NOMO-1 (cell line): ENCODE data around the gene FIBIN.
"Not testable (repeated sequence)": the region's sequence is repeated elsewhere in the genome, so short reads cannot be mapped to it uniquely, and the experiment has no call there.

Source experiments
- DNase-seq, 2 experiments: peaks; one replicate each; lab custom pipeline; 2025; ENCODE audit not compliant: unreplicated experiment in 2 of 2; lab: John Stamatoyannopoulos, UW

Gene FIBIN

DNA sequence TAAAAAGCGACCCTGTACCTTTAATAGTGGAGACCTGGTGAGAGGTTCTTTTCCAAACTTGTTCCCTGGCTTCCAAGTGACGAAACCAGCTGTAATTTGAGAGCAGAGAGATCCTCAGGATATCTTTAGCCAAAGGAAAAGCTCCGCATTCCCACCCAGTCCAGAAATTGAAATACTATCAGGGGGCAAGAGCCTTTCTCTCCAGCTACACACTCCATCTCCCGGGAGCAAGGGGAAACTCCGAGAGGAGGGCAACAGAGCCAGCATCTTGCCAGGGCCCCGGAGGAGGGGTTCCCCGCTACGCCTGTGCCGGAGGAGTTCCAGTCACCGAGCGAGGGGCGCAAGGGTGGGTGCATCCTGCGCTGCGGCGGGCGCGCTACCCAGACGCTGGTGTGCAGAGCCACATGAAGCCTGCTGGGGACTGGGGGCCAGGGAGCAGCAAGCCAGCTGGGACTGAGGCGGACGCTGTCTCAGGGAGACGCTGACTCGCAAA lies at the start of gene FIBIN:
Gene FIBIN (plus strand): TSS at position 148 of the 493 bp plus-strand sequence. CDS start 415 bp downstream, outside the sequence.
- DNase-seq: no peak

DNA sequence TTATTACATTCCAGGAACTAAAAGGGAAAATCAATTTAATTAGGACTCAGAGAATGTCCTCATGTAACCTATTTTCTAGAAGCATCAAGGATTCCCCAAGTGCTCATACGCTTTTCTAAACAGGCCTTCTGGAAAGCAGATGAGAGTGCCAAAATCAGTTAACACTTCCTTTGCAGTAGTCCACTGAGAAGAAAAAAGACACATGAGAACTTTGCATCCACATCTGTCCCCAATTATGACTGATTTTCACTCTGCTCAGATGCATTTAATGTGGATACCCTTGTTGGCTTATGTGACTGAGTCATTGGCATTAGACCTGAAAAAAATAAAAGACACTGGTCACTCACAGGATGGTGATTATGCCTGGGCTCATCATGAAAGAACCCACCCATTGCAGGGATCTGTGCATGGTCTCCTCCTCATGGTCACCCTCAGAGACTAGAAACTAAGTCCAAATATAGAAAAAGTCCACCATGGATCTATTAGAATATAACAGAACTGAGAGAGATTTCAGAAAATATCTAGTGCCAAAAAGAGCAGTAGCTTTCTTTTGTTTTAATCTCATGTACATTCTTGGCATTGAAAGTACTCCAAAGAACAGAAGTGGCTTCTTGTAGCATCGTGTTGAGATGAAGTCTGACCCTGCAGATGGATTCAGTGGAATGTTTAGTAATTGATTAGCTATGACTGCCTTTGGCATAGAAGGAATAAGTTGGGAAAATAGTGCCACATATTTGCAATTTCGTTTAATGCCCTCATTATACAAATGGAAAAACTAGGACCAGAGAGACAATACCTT lies 48.8 kb upstream of the FIBIN start:
- no peak for DNase-seq

DNA sequence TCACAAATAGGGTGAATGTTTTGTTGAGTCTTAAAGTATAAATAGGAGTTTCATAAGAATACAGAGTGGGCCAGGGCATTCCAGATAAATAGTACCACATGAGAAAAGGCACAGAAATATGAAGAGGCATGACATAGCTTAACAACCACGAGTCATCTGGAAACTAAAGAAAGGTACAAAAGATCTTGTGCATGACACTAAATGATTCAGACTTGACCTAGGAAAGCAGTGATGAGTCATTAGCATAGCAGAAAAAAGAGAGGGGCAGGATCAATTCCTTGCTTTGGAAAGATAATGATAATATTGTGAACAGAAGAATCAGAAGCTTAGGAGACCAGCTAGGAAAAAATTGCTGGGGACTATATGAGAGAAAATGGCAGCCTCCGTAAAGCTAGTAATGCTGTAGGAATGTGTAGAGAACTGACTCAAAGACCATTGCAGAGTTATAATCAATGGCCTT lies 47.6 kb upstream of the FIBIN start:
- no peak for DNase-seq

DNA sequence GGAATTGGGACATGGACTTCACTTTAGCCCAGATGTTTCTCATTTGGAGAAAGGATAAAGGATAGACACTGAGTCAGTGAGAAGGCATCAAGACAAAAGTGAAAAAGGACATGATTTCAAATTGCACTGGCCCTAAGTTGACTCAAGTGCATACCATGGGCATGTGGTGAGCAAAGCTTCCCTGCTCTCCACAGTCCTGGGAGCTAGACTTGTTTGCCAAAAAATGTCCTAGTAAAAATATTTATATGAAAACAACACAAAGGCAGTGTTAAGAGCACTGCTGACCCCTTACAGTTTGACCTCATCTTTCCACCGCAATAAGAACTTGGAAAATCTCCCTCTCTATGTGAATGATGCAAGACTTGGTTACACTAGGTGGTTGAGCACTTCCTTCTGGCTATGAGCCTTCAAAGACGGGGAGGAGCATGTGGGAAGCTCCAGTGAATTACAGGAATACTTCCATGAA lies 46.5 kb upstream of the FIBIN start:
- DNase-seq: no peak

DNA sequence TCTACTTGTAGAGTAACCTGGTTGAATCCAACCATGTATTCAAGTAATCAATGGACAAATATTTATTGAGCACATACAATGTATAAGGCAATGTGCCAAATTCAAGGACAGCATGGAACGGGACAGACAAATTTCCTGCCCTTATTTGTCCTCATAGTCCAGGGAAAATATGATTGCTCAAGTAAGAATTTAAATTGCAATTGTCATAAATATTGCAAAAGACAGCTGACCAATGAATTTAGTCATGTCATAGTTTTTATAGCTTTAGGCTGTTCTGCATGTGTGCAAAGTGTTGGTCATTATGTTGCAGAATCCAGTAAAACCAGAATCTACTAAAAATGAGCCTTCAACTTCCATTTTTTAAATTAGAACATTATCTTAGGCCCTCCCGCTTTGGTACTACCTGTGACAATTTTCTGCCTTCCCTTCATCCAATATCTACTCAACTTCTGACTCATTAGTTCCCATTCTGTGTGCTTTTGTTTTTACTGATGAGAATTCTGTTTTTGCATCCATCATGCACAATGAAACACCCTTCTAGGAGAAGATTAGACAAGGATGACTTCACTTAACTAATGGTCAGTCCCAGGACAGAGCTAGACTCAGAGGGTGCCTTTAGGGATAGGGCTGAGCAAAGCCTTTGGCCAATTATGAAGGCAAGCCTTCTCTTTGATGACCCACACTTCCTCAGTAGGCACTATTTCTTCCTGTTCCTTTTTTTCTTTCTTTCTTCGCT lies 45.8 kb upstream of the FIBIN start:
- no peak for DNase-seq

DNA sequence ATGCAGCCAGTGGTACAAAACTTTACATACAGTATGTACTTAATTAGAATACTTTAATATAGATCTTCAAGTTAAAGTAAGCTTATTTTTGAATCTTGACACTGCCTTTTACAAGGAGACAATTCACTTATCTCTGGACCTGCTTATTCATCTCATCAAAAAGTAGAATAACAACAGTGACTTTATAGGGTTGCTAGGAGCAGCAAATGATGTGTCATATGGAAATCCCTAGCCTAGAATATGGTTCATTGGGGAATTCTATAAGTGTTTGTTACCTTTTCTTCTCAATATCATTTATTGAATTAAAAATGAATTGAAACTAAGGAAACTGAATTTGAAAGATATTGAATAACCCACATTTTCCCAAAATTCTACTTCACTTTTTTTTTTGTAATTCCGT lies 45.0 kb upstream of the FIBIN start:
- DNase-seq: no peak

DNA sequence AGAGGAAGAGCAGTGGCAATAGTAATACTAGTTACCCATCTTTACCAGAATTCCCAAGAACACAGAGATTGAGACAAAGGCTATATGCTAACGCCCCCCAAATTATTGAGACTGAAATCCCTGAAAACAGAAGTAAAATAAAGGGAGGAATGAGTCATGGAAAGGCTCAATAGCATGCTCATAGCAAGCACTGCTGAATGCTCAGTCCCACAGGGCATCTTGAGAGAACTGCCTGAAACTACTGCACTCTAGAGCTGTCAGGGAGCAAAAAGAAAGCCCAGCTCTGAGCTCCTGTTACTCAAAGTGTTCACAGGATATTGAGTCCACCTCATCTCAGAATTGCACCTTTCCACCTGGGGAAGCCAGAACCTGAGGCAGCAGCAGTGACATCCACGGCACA lies 44.1 kb upstream of the FIBIN start:
- DNase-seq: no peak

DNA sequence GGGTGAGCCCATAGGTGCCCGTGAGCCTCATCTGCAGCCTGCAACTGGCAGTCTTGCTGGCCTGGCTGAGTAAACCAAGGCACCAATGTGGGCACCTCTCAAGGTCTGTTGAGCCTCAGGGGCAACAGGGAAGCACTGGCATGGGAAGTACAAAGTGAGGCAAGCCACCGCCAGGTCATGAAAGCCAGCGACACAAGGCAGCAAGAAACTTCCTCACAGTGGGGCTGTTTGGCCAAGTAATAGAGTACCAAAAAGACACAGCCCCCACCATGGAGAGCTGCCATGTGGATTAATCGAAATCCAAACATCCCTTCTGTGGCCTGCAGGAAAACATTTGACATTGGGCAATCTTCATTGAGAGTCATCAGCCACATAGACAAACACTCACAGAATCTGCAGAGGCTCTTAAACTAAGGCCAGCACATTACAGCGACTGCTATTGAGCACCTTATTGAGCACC lies 43.6 kb upstream of the FIBIN start:
- no peak for DNase-seq

DNA sequence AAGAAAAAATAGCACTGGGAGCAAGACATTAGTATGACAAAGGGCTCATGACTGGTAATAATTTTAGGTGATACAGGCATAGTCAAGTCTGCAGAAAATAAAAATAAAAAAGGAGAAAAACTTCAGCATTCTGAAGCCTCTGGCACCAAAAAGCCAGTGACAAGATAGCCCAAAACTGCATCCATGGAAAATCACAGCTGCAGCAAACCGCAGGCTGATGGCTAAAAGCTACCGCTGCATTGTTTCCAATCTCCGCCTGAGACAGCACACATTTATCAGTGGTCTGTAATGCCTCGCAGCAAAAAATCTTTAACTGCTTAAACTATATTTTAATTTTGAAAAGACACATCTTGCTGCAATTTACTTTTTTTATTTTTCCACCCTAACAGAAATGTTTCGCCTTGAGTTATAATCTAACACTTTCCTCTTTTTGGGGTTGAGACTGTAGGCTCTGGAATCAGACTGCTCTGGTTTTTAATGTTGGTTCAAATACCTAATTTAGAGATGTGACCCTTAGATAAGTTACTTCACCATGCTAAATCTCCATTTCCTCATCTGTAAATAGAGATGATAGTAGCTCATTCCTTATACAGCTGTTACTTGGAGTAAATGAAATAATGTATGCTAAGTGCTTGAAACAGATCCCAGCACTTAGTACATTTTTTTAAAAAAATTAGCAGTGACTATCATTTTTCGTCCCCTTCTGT lies 42.0 kb upstream of the FIBIN start:
- DNase-seq: no peak

DNA sequence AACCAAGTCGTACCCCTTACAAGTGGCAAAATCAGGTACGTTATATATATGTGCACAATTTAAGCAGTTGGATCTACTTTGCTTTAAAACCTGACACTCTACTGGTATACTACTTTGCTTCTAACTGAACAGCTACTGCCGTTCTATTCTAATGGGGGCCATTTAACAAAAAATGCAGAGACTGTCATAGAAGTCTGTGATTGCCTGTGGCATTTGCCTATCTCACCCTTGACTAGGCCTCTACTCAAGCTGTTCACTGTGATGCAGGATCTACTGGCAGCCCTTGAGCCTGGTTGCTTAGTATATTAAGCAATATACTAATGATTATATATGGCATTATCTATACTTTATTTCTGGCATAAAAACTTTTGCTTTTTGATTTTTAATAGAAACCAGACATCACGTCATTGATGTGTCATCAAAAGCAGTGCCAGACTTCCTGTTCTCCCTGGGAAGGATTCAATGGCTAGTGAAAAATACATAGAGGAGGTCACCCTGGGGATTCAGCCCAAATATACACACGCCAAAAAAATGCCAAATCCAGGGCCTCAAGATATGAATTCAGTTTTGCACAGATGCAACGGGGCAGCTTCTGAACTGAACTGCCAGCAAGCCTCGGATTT lies 40.0 kb upstream of the FIBIN start:
- no peak for DNase-seq

DNA sequence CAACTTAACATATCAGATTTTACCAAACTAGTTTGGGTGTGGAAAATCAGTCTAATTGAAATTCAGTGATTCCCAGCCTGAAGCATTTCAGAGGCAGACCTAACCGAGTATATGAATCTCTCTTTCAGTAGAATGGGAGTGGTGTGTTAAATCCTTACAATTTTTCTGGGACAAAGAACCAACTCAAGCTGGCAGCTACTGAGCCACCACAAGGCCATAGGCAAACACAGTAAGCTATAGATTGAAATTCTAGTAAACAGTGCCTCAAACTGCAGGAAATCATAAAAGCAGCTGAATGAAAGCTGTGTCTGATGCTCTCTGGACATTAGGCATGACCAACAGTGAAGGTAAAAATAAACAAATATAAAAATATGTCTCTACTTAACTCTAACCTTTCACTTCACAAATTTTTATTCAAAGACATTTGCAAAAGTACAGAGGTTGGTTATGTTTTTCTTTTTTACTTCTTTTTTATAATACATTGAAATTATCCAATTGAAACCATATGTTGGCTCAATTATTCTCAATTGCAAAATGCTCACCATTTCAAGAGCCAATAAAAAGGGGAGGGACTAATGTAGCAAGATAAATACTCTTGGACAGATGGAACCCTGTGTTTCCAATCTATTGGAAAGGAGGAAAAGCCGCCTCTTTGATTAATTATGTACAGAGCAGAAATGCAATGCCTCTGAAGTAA lies 35.8 kb upstream of the FIBIN start:
- DNase-seq: no peak

DNA sequence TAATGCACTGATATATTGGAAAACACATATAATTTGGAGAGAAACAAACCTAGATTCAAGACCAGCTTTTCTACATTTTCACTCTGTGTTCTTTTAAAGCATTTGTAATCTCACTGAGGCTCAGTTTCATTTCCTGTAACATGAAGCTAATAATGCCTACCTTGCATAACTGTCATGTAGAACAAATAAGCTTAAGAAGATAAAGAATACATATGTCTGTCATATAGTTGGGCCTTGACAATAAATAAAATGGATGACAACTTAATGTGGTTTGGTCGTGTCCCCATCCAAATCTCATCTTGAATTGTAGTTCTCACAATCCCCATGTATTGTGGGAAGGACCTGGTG lies 35.2 kb upstream of the FIBIN start:
- DNase-seq: no peak

DNA sequence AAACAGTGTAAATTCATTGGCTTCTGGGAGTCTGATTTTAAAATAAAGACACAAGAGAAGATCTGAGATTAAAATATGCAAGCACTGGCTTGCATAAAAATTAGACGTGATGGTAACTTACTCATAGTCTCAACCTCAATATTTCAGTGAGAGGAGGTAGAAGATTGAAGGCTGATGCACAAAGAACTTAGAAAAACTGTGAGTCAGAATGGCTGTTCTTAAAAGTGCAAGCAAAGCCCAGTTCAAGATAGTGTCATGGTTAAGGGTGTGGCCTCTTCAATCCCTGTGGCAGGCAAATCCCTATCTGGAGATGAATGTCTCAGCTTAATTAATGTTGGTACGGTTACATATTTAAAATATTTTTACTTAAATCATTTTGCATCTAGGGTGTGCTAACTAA lies 33.6 kb upstream of the FIBIN start:
- DNase-seq: no peak

DNA sequence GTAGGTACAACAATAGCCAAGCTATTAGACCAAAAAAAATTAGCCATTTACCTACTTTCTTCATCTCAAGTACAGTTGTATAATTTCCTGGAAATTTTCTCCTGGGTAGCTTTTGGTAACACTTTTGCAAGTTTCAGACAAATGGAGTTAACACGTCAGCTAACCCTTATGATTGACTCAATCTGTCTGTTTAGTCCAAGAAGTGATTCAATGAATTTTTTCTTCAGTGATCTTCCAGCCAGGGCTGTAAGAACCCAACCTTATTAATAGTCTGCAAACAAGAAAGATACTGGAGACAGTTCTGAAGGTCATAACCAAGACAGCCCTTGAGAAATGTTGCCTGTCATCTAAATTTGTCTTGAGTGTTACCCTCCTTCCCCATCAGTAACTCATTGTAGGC lies 30.1 kb upstream of the FIBIN start:
- DNase-seq: no peak

DNA sequence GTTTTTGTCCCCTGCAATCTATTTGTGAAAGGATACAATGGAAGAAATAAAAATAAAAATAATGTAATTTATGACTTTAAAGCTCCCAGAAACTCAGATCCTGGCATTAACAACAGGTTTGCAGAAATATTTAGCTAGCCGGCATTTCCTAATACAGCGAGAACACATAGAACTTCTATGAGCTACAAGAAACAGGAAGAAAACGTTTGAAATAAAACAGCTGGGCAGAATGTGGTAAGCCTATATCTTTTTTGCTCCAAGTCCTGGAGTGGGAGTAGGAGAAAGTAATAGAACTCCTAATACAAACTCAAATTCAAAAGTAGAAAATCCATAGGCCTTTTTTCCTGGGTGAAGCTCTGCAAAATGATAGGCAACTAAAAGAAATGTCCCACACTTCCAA lies 29.6 kb upstream of the FIBIN start:
- no peak for DNase-seq

DNA sequence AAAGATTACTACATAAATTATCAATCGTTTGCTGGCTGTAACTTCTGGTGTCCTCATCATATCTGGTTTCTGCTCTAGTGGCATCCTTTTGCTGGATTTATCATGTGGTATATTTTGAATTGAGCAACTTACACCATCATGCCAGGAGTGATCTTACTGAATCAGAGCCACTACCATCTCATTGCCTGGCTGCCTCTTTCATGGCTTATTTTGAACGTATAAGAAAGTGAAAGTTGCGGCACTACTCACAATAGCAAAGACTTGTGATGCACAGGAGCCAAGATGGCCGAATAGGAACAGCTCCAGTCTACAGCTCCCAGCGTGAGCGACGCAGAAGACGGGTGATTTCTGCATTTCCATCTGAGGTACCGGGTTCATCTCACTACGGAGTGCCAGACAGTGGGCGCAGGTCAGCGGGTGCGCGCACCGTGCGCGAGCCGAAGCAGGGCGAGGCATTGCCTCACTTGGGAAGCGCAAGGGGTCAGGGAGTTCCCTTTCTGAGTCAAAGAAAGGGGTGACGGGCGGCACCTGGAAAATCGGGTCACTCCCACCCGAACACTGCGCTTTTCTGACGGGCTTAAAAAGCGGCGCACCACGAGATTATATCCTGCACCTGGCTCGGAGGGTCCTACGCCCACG lies 28.9 kb upstream of the FIBIN start:
- DNase-seq: not testable (repeated sequence)

DNA sequence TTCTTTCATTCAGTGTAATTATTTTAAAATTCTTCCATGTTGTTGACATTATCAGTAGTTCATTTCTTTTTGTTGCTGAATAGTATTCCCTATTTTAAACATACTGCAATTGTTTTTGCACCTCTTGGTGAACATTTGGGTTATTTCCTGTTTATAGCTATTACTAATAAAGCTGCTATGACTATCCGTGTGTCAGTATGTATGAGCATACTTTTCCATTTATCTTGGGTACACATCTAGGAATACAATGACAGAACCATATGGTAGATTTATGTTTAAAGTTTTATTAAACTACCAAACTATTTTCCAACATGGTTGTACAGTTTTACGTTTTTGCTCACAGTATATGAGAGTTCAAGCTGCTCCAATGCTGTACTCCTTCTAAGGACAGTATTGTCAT lies 22.0 kb upstream of the FIBIN start:
- DNase-seq: no peak

DNA sequence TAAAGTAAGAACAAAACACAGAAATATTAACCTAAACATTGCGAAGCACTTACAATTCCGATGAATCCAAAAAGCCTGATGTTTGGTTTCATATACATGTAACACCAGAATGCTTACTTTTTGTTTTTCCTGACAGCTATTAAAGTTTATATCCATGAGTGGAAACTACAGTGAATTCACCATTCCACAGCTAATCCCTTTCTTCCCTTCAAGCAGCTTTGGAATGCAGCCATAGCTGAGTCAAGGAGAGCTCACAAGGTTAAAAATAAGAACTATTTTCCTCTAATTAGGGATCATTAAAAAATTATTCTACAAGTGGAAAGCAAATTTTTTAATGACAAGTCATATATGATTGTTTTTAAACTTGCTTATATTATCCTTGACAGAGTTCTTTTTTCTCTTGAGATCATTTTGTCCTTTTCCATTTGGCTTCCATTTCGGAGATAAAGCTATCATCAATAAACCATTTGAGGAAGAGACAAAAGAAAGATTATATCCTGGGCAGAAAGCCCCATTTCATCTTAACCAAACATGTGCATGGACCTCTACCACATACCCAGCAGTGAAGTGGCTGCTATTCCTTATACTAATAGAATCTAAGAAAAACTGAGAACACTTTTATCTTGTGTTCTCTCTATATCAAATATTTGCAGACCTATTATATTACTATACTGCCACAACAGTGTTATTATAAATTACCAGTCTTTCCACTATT lies 19.7 kb upstream of the FIBIN start:
- no peak for DNase-seq

DNA sequence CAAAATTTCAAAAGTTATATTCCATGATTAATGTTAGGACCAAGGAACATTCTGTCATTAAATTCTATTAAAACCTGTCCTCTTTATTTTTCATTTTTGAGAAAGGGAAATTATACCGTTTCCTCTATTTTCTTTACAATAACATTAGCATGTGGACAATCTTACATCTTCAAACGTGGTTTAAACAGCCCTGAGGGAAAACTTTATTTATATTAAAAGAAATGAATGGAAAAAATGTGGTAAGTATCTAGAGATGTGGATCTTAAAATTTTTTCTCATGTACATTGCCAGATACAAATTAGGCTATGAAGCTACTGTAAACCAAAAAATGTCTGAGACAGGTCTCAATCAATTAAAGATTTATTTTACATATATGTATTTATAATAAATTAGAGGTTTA lies 18.9 kb upstream of the FIBIN start:
- DNase-seq: no peak
